Forelimb muscle (tissue), 1 donor: ENCODE results near the gene TTLL10. TPM values are rescaled to one million over a fixed set of nuclear protein-coding genes. Genes with fewer than 3 reads are reported as not detected.
A peak's percentile ranks its signal among the peaks of the same experiment; 100 is the strongest.

Experiments used
- DNase-seq: peaks from one replicate; pipeline ENCODE4 v3.0.0-alpha.2; 2013; ENCODE audit warnings: low read depth
- polyA plus RNA-seq: library from polyadenylated mRNA; unstranded; fragments of 120-200 nt; gene quantifications from one replicate; pipeline ENCODE4 v1.2.1, GENCODE V29; 2013; ENCODE audit not compliant: insufficient read length

TTLL10 gene, protein sequence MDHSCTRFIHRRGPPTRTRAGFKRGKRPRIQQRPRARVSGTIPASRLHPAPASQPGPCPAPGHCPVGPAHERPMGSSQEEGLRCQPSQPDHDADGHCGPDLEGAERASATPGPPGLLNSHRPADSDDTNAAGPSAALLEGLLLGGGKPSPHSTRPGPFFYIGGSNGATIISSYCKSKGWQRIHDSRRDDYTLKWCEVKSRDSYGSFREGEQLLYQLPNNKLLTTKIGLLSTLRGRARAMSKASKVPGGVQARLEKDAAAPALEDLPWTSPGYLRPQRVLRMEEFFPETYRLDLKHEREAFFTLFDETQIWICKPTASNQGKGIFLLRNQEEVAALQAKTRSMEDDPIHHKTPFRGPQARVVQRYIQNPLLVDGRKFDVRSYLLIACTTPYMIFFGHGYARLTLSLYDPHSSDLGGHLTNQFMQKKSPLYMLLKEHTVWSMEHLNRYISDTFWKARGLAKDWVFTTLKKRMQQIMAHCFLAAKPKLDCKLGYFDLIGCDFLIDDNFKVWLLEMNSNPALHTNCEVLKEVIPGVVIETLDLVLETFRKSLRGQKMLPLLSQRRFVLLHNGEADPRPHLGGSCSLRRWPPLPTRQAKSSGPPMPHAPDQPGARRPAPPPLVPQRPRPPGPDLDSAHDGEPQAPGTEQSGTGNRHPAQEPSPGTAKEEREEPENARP
- 0.35 TPM for polyA plus RNA-seq

DNA sequence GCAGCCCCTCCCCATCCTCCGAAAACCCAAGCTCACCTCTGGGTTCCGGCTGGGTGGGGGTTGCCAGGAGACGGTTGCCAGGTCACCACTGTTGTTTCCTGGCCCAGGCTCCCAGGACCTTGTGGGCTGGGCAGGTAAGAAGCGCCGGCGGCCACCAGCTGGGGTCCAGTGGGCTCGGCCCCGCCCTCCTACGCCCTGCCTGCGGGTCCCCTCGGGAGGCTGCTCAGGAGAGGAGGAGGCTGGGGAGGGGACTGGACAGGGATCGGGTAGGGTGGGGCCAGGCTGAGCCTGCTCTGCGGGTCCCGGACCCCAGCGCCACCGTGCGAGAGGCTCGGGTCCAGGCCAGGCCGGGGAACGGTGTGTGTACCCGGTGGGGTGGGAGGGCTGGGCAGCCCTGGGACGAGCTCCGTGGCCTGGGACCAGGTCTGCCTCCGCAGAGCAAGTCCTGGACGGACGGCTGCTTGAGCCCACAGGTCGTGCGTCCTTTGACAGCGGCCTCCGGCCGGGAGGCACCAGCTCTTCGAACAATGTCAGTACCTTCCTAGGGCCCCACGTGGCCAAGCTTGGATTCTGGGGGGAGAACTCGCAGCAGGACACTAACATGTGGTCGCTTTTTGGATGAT lies at the start of gene TTLL10:
Gene TTLL10 (plus strand): TSS at position 88 of the 623 bp plus-strand sequence. CDS start 5,336 bp downstream, outside the sequence.
- no peak for DNase-seq

DNA sequence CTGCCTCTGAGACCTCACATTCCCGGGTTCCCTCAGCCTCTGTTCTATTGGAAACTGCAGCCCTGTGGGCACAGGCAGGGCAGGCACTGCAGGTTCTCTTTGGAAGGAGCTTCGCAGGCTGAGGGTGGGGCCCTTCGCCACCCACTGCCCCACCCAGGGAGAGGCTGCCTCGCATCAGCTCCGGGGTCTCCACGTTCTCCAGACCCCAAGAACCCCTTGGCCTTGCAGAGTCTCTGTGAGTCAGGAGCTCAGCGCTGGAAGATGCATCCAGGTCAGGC lies 49.2 kb upstream of the TTLL10 start:
- DNase-seq: no peak

DNA sequence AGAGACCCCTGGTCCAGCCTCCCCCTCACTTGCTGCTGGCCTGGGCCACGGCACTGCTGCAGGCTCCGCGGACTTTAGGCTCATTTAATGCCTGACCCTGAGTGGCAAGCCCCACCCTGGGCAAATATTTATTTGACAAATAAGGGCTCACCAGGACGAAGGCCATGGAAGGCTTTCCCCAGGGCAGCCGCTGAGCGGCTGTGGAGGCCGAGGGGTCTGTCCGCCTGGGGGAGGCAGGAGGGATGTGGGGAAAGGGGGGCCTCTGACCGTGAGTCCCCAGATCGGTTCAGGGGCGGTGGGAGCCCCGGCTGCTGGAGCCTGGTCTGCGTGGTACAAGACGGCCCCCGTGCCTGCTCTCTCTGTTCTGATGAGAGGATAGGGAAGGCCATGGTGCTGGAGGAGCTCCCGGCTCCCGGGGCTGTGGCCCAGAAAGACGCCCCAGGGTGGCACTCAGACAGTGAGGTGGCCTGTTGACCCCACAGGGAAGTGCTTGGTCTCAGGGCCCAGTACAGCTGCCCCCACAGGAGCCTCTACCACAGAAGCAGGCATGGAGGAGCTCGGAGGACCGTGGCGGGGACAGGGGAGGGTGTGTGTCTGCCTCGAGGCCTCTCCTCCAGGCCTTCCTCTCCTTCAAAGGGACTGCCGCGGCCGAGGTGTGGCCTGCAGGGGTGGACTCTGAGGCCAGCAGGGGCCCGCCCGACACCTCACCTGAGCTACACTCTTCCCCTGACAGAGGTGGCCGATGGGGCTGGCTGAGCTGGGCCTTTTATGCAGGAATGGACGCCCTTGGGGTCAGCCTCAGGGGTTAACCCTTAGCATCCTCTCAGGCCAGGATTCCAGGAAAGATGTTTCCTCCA lies 48.7 kb upstream of the TTLL10 start:
- DNase-seq: no peak

DNA sequence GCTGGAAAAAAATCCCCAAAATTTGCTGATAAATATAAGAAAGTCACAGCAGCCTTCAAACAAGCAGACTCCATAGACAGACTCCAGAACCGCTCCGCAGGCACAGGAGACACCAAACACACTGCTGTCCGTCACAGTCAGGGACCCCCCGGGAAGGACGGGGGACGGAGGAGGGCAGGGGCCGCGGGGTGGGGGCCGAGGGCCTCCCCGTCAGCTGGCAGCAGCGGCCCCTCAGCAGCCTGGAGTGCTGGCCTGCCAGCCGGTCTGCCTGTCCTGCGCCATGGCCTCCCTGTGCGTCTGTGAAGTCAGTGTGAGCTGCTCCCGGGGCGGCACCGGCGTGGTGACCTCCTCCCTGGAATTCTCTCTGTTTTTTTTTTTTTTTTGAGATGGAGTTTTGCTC lies 47.7 kb upstream of the TTLL10 start:
- DNase-seq: no peak

DNA sequence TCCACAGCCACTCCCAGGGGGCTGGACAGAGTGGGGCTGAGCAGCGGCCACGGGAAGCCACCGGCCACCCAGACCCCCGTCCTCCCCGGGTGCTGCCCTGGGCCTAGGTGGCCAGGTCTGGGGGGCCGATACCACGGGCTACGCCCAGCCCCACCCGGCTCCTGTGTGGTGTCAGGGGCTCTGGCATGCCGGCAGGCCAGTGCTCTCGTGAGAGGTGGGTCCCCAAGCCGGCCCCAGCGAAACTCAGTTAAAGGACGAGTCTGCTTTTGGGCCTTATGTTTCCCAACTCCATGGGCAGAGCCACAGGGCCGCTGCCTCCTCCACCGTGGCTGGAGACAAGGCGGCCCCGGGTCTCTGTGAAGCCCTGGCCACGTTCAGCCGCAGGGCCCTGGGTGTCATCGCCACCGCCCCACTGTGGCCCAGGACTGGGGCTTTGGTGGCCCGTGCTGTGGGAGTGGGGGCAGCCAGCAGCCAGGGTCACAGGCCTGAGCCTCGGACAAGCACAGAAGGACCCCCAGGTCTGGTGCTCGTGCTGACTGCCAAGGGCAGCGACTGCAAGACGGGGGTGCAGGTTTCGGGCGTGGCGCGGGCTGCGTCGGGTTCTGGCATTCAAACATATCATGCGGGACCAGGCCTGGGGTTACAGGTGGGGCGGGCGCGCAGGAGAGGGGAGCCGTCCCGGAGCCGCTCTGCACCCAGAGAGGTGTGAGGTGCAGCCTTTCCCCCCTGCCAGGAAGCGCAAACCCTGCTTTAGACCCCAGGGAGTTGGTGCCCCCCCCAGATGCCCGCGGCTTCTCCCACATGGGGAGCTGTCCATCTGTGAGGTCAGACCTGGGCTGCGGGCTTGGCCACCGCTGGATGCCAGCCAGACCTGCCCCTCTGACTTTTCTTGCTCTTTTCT lies 45.9 kb upstream of the TTLL10 start:
- DNase-seq: no peak

DNA sequence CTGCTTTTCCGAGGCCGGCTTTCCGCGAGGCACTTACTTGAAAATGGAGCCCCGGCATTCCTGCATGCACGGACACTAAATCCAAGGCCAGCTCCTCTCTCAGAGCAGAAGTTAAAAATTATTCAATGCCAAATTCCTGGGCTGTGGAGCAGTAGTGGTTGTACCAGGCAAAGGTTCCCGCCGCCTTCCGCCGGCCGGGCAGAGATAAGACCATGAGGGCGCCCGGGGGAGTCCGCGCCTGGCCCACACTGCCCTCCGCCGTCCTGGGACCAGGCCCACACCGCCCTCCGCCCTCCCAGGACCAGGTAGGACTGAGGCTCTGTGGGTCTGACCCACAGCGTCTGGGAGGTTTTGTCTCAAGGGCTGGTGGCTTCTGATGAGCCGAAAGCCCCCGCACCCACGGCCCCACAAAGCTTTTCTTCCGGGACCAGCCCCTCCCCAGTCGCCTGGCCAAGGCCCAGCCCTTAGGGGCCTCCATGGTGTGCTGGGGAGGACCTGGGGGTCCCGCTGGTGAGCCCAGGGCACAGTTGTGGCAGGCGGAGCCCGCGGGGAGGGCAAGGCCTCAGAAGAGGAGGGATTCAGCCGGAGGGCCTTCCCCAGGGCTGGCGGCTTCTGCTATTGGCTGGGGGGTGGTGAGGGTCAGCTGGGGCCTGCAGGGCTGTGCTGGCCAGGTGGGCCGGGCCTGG lies 45.1 kb upstream of the TTLL10 start:
- DNase-seq: no peak

DNA sequence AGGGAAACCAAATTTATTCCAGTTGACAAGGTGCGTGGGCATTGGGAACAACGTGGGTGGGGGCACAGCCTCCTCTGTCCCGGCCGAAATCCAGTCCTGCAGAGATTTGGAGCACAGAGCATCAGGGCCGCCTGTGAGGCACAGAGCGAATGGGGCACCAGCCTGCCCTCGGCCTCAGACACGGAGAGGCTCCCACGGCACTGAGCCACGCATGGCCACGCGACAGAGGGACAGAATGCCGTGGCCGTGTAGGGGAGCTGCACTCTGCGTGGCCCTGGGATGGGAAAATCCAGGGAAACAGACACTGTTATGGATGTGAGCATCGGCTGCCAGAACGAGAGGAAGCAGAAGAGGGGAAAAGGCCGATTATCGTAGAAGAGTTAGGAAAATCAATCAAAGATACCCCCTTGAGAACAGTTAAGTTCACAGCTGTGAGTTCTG lies 44.3 kb upstream of the TTLL10 start:
- peak; percentile 45 for DNase-seq

DNA sequence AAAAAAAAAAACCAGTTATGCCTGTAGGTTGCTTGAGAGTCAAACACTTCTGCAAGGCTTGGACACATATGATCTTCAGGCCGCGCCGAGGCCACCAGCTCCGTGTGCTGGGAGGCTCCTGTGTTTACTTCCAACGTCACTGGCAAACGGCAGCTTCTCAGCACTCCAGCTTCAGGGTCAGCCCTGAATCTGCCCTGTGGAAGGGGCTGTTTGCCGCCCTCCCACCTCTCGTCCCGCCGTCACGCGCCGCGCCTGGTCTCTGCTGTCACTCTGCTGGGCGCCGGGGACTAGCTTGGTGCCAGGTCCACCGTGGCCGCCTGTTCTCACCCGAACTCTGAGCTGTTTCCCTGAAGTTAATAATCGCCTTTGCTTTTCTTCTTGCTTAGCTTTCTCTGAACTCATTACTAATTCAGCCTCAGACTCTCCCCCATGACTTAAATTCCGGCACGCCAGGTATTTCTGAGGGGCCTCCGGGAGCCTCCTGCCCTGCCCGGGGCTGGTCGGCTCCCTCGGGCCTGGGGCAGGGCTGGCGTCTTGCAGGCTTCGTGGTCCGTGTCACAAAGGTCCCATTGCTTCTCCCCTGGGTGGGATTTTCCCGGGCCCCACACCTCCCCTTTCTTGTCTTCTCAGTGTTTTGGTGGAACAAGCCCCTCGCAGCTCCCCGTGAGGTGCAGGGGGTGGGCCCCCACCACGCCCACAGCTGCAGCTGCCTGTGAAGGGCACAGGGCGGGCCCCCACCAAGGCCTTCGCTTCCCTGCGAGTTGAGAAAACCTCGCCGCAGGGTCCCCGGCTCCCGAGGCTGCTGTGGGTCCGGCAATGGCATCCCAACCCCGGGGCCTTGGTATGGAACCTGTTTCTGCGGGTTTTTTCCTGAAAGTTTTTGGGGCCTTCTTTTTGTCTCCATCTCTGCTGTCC lies 43.2 kb upstream of the TTLL10 start:
- DNase-seq: no peak

DNA sequence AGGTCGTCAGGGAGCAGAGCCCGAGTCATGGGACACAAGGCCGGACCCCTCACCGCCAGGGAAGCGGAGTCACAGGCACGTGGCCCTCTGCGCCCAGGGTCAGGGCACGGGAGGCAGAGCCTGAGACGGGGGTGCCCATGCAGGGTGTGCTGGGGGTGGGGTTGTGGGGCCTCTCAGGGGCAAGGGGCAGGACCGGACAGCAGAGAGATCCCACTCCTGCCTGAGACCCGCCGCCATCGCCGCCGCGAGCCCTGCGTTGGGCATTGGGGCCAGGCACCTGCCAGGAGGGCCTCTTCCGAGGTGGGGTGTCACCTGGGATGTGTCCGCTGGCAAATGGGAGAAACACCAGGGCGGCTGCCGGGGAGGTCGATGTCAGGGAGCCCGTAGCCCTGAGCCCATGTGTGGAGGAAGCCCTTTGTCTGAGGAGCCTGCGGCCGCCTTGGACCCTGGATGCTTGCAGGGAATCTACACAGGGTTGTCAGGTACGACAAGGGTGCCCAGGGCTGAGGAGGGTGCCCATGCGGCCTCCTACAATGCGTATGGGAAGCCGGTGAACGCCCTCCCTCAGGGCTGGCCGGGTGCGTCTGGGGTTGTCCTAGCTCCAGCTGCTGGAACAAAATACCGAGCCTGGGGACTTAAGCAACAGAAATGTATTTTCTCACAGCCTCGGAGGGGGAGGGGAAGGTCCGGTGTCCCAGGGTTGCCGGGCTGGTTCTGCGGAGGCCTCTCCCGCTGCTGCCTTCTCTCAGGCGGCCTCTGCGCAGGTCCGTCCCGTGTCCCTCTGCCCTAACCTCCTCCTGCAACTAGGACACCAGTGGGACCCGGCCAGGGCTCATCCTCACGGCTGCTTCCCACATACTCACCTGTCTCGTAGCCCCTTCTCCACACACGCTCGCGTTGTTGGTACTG lies 41.4 kb upstream of the TTLL10 start:
- no peak for DNase-seq

DNA sequence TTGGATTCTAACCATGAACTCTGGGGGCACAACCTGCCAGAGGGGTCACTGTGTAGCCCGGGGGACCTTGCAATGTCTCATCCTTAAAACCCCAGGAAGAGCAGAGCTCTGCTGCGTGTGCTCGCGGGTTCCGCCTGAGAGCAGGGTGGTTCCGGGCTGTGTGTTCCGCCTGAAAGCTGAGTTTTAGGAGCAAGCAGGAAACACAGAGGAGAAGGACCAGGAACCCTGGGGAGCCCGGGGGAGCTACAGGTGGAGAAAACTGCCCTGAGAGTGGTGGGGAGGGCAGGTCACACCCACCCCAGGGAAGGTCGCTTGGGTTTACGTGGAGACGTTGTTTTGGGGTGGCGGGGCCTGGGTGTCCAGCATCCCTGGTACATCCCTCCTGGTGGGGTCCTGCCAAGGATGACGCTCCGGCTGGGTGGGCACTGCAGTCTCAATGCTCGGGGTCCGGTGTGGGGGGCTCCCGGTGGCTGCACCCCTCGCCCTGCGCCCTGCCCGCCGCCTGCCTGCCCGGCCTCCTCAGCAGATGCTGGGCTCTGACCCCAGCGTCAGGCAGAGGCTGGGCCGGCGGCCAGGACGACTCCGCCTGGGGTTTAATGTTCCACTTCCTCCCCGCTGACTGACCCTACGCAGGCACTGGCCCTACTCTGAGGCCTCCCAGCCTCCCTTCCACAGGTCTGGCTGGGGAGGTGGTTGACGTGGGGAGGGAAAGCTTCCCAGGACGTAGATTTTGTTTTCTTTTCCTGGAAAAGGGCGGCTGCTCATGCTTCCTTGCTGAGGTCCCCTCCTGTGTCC lies 40.5 kb upstream of the TTLL10 start:
- DNase-seq: no peak

DNA sequence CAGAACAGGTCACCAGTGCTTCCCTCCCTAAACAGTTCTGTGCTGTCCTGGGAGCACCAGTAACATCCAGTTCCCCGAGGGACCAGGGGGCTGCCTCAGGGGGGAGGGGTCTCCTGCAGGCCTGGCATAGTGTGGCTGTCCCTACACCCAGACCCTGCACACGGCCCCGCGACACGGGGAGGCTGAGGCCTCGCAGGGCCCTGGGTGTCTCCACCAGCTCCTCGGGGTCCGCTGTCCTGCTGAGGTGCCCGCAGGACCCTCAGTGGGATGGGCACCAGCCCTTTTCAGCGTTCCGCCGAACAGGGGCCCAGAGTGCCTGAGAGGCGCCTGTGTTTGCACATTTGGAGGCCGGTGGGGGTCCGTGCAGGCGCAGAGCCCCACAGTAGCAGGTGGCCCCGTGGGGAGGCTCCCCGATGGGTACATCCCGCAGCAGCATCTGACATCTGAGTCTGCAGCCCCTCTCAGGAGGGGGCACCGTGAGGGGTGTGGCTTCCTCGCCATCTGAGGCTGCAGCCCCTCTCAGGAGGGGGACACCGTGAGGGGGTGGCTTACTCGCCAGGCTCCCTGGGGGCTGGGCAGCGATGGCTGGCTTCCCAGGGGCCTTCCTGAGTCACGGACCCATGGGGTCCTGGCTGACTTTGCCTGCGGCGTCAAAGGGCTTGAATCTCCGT lies 39.2 kb upstream of the TTLL10 start:
- DNase-seq: no peak

DNA sequence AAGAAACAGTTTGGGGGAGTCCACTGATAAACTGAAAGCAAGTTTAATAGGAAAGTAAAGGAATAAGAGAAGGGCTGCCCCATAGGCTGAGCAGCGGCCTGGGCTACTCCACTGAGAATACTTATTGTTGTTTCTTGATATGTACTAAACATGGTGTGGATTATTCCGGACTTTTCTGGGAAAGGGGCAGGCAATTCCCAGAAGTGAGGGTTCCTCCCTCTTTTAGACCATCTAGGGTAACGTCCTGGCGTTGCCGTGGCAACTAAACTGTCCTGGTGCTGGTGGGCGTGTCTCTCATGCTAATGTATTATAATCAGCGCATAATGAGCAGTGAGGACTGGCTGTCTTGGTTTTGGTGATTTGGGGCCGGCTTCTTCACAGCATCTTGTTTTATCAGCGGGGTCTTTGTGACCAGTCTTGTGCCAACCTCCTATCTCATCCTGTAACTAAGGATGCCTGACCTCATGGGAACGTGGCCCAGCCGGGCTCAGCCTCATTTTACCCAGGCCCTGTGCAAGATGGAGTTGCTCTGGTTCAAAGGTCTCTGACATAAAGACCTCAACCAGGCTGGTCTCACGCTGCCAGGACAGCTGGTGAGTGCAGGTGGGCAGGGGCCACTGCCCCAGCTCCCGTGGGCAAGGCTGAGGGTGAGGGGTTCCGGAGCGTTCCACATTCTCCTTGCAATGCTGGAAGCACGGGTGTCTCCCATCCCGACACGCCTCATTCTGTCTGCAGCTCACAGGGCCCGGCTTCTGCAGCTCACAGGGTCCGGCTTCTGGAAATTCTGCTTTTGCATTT lies 38.1 kb upstream of the TTLL10 start:
- DNase-seq: no peak

DNA sequence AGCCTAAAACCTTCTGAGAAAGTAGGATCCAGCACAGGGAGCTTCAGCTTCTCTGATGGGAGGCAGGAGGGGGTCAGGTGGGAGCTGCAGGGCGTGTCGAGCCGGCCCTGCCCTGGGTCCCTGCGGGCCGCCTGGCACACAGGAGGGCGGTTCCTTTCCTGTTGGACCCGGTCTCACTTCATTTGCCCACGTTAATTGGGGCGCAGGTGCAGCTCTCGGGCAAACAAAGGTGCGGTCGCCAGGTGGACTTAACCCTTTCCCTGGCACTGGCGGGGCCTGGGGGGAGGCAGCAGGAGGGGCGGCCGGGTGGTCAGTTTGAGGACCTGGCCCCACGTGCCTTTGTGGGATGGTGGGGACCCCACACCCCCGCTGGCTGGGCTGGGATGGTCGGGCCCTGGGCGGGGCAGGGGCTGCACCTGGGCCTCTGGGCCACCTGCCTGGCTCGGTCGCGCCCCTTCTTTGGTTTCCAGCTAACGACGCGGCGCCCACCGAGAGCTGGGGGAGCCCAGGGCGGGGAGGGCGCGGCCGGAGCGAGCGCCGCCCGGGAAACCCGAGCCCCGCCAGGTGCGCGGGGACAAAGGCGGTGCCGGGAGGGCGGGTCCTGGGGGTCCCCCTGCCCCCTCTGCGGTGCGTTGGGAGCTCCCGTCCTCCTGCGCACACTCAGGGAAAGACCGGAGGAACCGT lies 37.0 kb upstream of the TTLL10 start:
- no peak for DNase-seq

DNA sequence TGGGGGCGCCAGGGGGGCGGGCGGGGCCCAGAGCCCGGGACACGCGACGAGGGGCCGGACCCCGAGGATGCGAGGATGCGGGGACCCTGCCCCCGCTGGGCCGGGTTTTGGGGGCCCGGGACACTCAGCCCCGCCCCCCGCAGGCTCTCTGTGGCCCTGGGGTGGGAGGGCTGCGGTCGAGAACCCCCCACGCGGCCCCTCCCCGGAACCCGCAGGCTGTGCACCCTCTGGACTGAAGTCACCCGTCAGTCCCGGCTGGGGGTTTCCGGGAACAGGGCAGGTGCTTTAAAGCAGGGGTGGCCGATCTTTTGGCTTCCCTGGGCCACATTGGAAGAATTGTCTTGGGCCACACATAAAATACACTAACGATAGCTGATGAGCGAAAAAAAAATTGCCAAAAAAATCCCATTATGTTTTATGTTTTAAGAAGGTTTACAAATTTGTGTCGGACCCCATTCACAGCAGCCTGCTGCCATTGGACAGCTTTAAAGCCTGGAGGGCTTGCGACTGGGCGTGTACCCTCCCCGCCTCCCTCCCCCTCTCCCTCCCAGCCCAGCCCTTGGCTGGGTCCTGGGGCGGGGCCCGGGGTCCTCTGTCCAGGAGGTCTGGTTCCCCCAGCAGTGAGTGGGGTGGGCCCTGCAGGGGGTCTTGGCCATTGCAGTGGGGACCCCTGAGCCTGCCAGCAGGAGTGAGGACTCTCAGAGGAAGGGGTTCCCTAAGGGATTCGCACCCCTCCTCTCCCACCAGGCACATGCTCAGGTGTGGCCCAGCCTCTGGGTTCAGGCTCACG lies 36.2 kb upstream of the TTLL10 start:
- DNase-seq: no peak

DNA sequence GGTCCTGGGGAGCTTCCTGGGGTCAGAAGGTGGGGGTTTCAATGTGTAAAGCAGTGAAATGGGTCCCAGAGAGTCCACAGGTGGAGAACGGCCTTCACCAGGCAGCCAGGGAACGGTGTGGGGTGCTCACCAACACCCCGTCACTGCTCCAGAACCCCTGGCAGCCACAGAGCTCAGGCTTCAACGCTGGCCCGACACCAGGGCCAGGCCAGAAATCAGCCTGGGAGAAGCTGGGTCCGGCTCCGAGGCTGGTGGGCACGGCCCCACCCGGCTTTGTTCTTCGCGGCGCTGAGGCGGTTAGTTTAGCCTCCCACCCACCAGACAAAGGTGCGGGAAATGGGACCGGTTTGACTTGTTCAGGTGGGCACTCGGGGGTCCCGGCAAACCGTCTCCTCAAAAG lies 33.0 kb upstream of the TTLL10 start:
- no peak for DNase-seq
